ENCODE data around the gene FXYD5. TPM values are rescaled to one million over a fixed set of nuclear protein-coding genes. Genes with fewer than 3 reads are reported as not detected.

Gene FXYD5
- total and polyA plus RNA-seq, 2 donors (not counting 1 experiment from before 2014, with no cell fraction given) = 310 to 390 TPM

- peaks cover 0 to 3% (median 0%) of the 10 kb centered on the region in 3 donors for H3K9me3 ChIP-seq (ENCODE audit: control extremely low read depth in 1 of 3, control insufficient read depth in 2 of 3, insufficient read depth in 1 of 3, low read length in 2 of 3)
- TF ChIP-seq EZH2 (IDR thresholded peaks at IDR 0.05; ENCODE audit: borderline replicate concordance, insufficient read depth, low read depth, low read length, poor library complexity, severe bottlenecking) = no peak
- TF ChIP-seq CTCF (IDR thresholded peaks at IDR 0.05) = no peak
- H2AFZ ChIP-seq (ENCODE audit: insufficient read depth, low read depth, low read length, poor library complexity, severe bottlenecking) = no peak overlapping the region
- H3K9me3 Mint-ChIP-seq (ENCODE audit: insufficient read depth) = peaks cover 3% of the 10 kb centered on the region
- H3K4me1 Mint-ChIP-seq = peaks cover 7% of the 10 kb centered on the region
- no peak overlapping the region for H3K9ac ChIP-seq (ENCODE audit: low read length)
- DNase-seq (no peak), ATAC-seq (ENCODE audit: low read depth) (no peak)
- ChIA-PET CTCF (interaction anchor here (1.3 kb wide), 1 partner anchor 11 kb away, joined by 4 read pairs; no protein-coding TSS in a partner anchor), POLR2A (interaction anchor here (0.8 kb wide), 1 partner anchor 10 kb away, joined by 3 read pairs; no protein-coding TSS in a partner anchor)
- H3K4me3 Mint-ChIP-seq = no peak overlapping the region
- H3K4me1 ChIP-seq (ENCODE audit: control insufficient read depth in 2 of 2, insufficient read depth in 2 of 2, low read length in 2 of 2) = peaks cover 0 to 10% of the 10 kb centered on the region in 2 donors
- no peaks in the 10 kb centered on the region for H3K36me3 ChIP-seq (replicated peaks in 1 of 2; ENCODE audit: control extremely low read depth in 1 of 2, control insufficient read depth in 1 of 2, extremely low read depth in 1 of 2, insufficient read depth in 2 of 2, low read length in 1 of 2)
- no peak overlapping the region for H3K4me2 ChIP-seq (replicated peaks; ENCODE audit: low read depth, low read length, poor library complexity, severe bottlenecking)
- H3K27ac Mint-ChIP-seq = no peak overlapping the region
- no peak overlapping the region for H3K4me3 ChIP-seq (ENCODE audit: control extremely low read depth in 1 of 5, extremely low read depth in 1 of 5, insufficient read depth in 1 of 5, low read depth in 2 of 5, low read length in 4 of 5)
- no peak overlapping the region for H3K27ac ChIP-seq (ENCODE audit: low read length in 2 of 2)
- no peaks in the 10 kb centered on the region for H3K27me3 ChIP-seq (replicated peaks in 1 of 4; ENCODE audit: control extremely low read depth in 1 of 4, control insufficient read depth in 3 of 4, insufficient read depth in 4 of 4, low read length in 3 of 4)
- no peaks in the 10 kb centered on the region for H3K79me2 ChIP-seq (ENCODE audit: control insufficient read depth, insufficient read depth, low read length)
- intact Hi-C loops (cut with micrococcal nuclease) = no loop called here
- H4K20me1 ChIP-seq (ENCODE audit: control insufficient read depth, insufficient read depth, low read length, poor library complexity, severe bottlenecking) = no peaks in the 10 kb centered on the region
- no peaks in the 10 kb centered on the region for H3K27me3 Mint-ChIP-seq
- 86% methylated on average over 17 of the region's 31 CpGs for WGBS (ENCODE audit: insufficient coverage)
These were observed 23.5 kb upstream of the FXYD5 start for GRCh38 chr19:35130761-35131720.

DNA sequence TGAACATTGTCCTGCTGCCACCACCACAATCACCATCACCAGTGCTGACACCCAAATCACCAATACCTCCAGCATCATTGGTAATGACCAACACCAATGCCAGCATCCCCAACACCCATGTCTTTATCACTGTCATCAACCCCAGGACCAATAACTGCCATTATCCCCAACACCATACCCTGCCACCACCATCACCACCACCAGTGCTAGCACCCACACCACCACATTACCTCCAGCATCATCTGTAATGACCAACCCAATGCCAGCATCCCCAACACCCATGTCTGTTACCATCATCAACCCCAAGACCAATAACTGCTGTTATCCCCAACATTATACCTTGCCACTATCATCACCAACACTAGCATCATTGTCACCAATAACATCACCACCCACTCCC lies 22.3 kb upstream of the FXYD5 start:
- CTCF ChIA-PET = no interaction called here
- no peak for TF ChIP-seq CTCF (IDR thresholded peaks at IDR 0.05)
- TF ChIP-seq EZH2 (IDR thresholded peaks at IDR 0.05; ENCODE audit: borderline replicate concordance, insufficient read depth, low read depth, low read length, poor library complexity, severe bottlenecking) = no peak
- DNase-seq (no peak), ATAC-seq (ENCODE audit: low read depth) (no peak)
- intact Hi-C loops (cut with micrococcal nuclease) = no loop called here
- peaks cover 3% of the 10 kb centered on the region for H3K27me3 Mint-ChIP-seq
- Histone ChIP-seq H3K4me1 (ENCODE audit: control insufficient read depth in 2 of 2, insufficient read depth in 2 of 2, low read length in 2 of 2) (peaks cover 0 to 19% of the 10 kb centered on the region in 2 donors), H3K4me2 (replicated peaks; ENCODE audit: low read depth, low read length, poor library complexity, severe bottlenecking) (no peak overlapping the region), H3K27me3 (replicated peaks in 1 of 4; ENCODE audit: control extremely low read depth in 1 of 4, control insufficient read depth in 3 of 4, insufficient read depth in 4 of 4, low read length in 3 of 4) (no peaks in the 10 kb centered on the region), H4K20me1 (ENCODE audit: control insufficient read depth, insufficient read depth, low read length, poor library complexity, severe bottlenecking) (no peaks in the 10 kb centered on the region), H3K4me3 (ENCODE audit: control extremely low read depth in 1 of 5, extremely low read depth in 1 of 5, insufficient read depth in 1 of 5, low read depth in 2 of 5, low read length in 4 of 5) (no peak overlapping the region), H3K27ac (ENCODE audit: low read length in 2 of 2) (no peak overlapping the region), H3K9me3 (ENCODE audit: control extremely low read depth in 1 of 3, control insufficient read depth in 2 of 3, insufficient read depth in 1 of 3, low read length in 2 of 3) (peaks cover 0 to 3% (median 0%) of the 10 kb centered on the region in 3 donors), H3K79me2 (ENCODE audit: control insufficient read depth, insufficient read depth, low read length) (no peaks in the 10 kb centered on the region), H2AFZ (ENCODE audit: insufficient read depth, low read depth, low read length, poor library complexity, severe bottlenecking) (no peak overlapping the region), H3K36me3 (replicated peaks in 1 of 2; ENCODE audit: control extremely low read depth in 1 of 2, control insufficient read depth in 1 of 2, extremely low read depth in 1 of 2, insufficient read depth in 2 of 2, low read length in 1 of 2) (no peaks in the 10 kb centered on the region), H3K9ac (ENCODE audit: low read length) (no peak overlapping the region)
- H3K4me3 Mint-ChIP-seq = no peak overlapping the region
- no peak overlapping the region for H3K27ac Mint-ChIP-seq
- peaks cover 12% of the 10 kb centered on the region for H3K4me1 Mint-ChIP-seq
- H3K9me3 Mint-ChIP-seq (ENCODE audit: insufficient read depth) = peaks cover 3% of the 10 kb centered on the region
- POLR2A ChIA-PET = no interaction called here

Measured in B cell (primary cell).